ENCODE measurements around the gene GOLGA8M.
"Not testable (repeated sequence)": the region's sequence is repeated elsewhere in the genome, so short reads cannot be mapped to it uniquely, and the experiment has no call there.

DNA sequence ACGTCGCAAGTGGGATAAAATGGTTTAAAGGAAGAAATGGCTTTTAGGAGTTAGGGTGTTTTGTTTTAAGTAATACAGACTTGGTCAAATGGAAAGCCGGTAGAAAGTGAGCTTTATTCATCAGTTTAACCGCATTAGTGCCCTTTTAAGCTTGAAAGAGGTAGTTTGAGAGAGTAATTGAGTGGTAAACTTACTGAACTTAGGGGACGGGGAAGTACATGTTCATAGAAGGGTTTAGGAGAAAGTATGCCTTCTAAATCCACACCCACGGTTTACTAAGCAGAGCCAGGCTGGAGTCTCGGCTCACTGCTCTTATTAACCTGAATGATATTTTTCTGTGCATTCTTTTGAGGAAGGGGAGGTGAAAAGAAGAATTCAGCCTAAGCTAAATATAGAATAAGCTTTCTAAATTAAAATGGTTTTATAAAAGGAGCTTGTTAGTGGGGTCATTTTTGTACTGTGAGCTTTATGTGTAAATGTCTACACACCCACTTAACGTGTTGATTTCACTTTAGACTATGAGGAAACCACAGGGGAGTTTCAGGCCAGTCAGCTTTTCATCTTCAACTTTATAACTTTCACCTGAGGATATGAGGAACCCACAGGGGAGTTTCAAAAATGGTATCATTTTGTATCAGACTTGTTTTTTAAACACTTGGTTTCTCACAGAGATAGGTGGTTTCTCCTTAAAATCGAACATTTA is 26.5 kb upstream of the GOLGA8M start:
- TF ChIP-seq, protein P1, sequence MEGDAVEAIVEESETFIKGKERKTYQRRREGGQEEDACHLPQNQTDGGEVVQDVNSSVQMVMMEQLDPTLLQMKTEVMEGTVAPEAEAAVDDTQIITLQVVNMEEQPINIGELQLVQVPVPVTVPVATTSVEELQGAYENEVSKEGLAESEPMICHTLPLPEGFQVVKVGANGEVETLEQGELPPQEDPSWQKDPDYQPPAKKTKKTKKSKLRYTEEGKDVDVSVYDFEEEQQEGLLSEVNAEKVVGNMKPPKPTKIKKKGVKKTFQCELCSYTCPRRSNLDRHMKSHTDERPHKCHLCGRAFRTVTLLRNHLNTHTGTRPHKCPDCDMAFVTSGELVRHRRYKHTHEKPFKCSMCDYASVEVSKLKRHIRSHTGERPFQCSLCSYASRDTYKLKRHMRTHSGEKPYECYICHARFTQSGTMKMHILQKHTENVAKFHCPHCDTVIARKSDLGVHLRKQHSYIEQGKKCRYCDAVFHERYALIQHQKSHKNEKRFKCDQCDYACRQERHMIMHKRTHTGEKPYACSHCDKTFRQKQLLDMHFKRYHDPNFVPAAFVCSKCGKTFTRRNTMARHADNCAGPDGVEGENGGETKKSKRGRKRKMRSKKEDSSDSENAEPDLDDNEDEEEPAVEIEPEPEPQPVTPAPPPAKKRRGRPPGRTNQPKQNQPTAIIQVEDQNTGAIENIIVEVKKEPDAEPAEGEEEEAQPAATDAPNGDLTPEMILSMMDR (IDR thresholded peaks at IDR 0.05) = not testable (repeated sequence)
- TF ChIP-seq POLR2A (IDR thresholded peaks at IDR 0.05) = not testable (repeated sequence)

Data from stomach (tissue), 4 donors.